ENCODE measurements around the gene IGFALS. TPM values are rescaled to one million over a fixed set of nuclear protein-coding genes. Genes with fewer than 3 reads are reported as not detected.

IGFALS gene
- total RNA-seq, 2 donors from 2014 or later: 0.82 to 1.9 TPM

DNA sequence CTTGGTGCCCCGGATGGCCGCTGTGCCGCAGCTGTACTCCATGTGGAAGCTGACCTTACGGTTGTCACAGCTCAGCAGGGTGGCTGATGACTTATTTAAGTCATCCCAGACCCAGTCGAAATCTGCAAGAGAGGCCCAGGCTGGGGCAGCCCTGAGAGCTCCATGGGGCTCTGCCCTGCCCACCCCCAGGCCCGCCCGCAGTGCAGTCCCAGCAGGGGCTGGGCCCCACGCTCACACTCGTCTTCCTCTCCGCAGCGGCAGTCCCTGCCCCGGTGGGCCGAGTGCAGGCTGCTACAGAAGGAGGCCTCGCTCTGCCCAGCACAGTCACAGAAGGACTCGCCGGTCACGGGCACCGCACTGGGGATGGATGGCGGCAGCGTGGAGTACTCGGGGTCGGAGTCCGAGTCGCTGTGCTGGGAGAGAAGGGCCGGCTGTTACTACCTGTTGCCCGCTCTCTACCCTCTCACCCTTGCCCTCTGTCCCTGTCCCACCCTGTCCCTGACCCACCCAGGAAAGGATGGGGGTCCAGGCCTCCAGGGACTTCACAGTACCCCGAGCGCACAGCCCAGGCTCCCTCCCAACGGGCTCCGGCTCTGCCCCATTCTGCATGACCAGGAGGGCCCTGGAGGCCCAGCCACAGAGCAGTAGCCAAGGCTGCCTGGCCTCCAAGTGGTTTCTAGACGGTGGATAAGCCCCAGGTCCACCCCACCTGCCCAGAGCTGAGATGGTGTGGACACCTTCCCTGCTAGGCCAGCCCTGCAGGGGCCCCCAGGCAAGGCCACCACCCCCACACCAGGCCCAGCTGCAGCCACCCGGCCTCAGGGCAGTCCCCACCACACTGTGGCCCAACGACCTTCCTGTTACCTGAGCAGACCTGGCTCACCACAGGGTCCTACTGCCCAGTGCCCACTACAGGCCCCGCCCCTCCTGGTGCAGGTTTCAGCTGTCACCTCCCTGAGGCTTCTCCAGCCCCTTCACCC lies 15.0 kb downstream of the IGFALS start:
- intact Hi-C loops (cut with DNase I): no loop called here
- no peaks in the 10 kb centered on the region for H3K9me3 ChIP-seq
- H3K4me1 ChIP-seq (replicated peaks): peaks cover 16% of the 10 kb centered on the region
- peaks cover 12 to 24% of the 10 kb centered on the region in 2 donors for H3K36me3 ChIP-seq
- no peak overlapping the region for H3K4me3 ChIP-seq
- 84% methylated on average over 30 of the region's 34 CpGs for WGBS
- no peak for DNase-seq (ENCODE audit: low spot score)
- no peak overlapping the region for H3K27ac ChIP-seq
- TF ChIP-seq POLR2AphosphoS5 (IDR thresholded peaks at IDR 0.05): no peak
- TF ChIP-seq POLR2A (IDR thresholded peaks at IDR 0.05): no peak
- TF ChIP-seq, protein P1, sequence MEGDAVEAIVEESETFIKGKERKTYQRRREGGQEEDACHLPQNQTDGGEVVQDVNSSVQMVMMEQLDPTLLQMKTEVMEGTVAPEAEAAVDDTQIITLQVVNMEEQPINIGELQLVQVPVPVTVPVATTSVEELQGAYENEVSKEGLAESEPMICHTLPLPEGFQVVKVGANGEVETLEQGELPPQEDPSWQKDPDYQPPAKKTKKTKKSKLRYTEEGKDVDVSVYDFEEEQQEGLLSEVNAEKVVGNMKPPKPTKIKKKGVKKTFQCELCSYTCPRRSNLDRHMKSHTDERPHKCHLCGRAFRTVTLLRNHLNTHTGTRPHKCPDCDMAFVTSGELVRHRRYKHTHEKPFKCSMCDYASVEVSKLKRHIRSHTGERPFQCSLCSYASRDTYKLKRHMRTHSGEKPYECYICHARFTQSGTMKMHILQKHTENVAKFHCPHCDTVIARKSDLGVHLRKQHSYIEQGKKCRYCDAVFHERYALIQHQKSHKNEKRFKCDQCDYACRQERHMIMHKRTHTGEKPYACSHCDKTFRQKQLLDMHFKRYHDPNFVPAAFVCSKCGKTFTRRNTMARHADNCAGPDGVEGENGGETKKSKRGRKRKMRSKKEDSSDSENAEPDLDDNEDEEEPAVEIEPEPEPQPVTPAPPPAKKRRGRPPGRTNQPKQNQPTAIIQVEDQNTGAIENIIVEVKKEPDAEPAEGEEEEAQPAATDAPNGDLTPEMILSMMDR (IDR thresholded peaks at IDR 0.05): no peak
- no peaks in the 10 kb centered on the region for H3K27me3 ChIP-seq (replicated peaks; ENCODE audit: insufficient read depth)

DNA sequence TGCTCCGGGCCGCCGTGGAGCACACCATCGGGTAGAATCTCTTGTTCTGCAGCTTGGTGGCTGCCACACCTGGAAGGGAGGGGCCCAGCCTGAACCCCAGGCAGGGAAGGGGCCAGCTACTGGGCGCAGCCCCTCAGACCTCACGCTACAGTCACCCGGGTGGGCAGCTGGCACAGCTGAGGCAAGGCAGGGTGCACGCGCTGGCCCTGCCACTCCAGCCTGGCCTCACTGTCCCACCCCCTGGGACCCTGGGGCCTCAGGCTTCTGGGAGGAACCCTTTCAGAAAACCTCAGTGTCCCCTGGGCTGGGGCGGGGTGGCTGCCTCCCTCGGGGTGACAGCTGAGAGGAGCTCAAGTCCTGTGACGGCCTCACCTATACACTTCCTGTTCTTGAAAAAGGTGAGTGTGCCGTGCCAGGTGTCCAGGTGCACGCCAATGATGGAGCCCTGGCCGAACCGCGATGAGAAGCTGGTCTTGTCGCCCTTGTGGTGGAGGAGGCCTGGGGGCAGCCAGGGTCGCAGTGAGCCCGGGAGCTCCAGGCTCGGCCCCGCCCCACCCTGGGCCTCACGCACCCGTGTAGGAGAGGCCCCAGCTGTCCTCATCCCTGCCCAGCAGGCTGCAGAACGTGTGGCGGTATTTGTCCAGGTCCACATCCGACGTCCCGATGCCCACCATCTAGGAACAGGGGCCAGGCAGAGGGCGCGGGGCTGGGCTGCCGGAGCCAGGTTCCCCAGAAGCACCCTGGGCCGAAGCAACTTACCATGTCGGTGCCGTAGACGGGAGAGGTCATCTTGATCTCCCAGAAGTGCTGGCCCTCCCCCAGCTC lies 15.9 kb downstream of the IGFALS start:
- peaks cover 16% of the 10 kb centered on the region for H3K4me1 ChIP-seq (replicated peaks)
- peaks cover 12 to 24% of the 10 kb centered on the region in 2 donors for H3K36me3 ChIP-seq
- no peaks in the 10 kb centered on the region for H3K9me3 ChIP-seq
- no peak for DNase-seq (ENCODE audit: low spot score)
- no peak overlapping the region for H3K27ac ChIP-seq
- H3K4me3 ChIP-seq: no peak overlapping the region
- intact Hi-C loops (cut with DNase I): no loop called here
- WGBS: 72% methylated on average over 22 of the region's 36 CpGs
- TF ChIP-seq POLR2A (IDR thresholded peaks at IDR 0.05): no peak
- TF ChIP-seq, protein P1 (IDR thresholded peaks at IDR 0.05): no peak
- no peak for TF ChIP-seq POLR2AphosphoS5 (IDR thresholded peaks at IDR 0.05)
- H3K27me3 ChIP-seq (replicated peaks; ENCODE audit: insufficient read depth): no peaks in the 10 kb centered on the region

DNA sequence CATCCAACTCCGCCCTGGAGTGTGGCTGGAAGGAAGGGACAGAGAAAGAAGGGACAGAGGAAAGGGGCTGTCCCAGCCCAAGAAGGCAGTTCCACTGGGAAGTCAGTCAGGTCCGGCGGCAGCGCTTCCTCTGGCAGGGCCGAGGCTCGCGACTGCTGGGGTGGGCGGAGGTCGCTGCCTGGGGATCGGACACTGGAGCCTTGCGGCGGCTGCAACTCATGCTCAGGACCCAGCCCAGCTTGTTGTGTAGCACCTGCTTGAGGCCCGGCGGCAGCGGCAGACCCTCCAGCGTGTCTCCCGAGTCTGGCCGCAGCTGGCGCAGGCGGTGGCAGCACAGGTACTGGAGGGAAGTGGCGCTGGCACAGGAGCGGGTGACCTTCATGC lies 16.5 kb downstream of the IGFALS start:
- H3K4me3 ChIP-seq: no peak overlapping the region
- TF ChIP-seq, protein P1 (IDR thresholded peaks at IDR 0.05): no peak
- no peak for TF ChIP-seq POLR2A (IDR thresholded peaks at IDR 0.05)
- no peak for TF ChIP-seq POLR2AphosphoS5 (IDR thresholded peaks at IDR 0.05)
- no peak overlapping the region for H3K27ac ChIP-seq
- H3K4me1 ChIP-seq (replicated peaks): peaks cover 16% of the 10 kb centered on the region
- H3K36me3 ChIP-seq: peaks cover 12 to 24% of the 10 kb centered on the region in 2 donors
- intact Hi-C loops (cut with DNase I): no loop called here
- no peak for DNase-seq (ENCODE audit: low spot score)
- 92% methylated on average over 17 of the region's 22 CpGs for WGBS
- H3K9me3 ChIP-seq: no peaks in the 10 kb centered on the region
- H3K27me3 ChIP-seq (replicated peaks; ENCODE audit: insufficient read depth): no peaks in the 10 kb centered on the region

DNA sequence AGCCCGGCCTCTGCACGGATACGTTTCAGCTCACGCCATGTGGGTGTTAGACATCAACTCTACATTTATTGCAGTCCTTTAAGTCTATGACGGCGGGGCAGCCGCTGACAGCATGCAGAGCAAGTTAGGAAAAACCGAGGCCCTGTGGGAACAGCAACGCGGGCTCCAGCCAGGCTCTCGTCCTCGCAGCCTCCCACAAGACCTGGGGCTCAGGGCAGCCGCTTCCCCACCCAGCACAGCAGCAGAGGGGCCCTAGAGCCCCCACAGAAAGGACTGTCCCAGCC lies 16.9 kb downstream of the IGFALS start:
- Histone ChIP-seq H3K27me3 (replicated peaks; ENCODE audit: insufficient read depth) (no peaks in the 10 kb centered on the region), H3K9me3 (no peaks in the 10 kb centered on the region), H3K4me1 (replicated peaks) (peaks cover 15% of the 10 kb centered on the region), H3K4me3 (no peak overlapping the region), H3K27ac (no peak overlapping the region), H3K36me3 (peaks cover 12 to 24% of the 10 kb centered on the region in 2 donors)
- intact Hi-C loops (cut with DNase I): no loop called here
- WGBS: 73% methylated on average over 13 of the region's 13 CpGs
- TF ChIP-seq POLR2A (IDR thresholded peaks at IDR 0.05) (no peak), POLR2AphosphoS5 (IDR thresholded peaks at IDR 0.05) (no peak)
- TF ChIP-seq, protein P1 (IDR thresholded peaks at IDR 0.05): no peak
- no peak for DNase-seq (ENCODE audit: low spot score)

Data from prostate gland (tissue), 2 donors.